ENCODE results near the gene DPP10. TPM values are rescaled to one million over a fixed set of nuclear protein-coding genes. Genes with fewer than 3 reads are reported as not detected.

Gene DPP10
- total and polyA plus RNA-seq, 2 of the 13 experiments (the other 11 are each of a cell fraction or from before 2014, with no cell fraction given), result 0.95 to 1.7 TPM

DNA sequence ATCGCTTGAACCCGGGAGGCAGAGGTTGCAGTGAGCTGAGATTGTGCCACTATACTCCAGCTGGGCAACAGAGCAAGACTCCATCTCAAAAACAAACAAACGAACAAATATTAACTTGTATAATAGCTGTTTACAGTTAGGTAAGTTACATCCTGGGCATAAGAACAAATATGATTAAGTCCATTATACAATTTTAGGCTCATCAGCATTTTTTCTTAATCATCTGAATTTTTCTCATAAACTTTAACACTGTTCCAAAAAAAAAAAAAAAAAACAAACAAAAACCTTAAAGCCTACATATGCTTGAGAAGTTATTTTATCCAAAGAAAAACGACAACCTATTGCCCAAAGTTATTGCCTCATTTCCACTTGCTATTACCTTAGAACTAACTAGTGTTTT is 1042.5 kb downstream of the DPP10 start (continued):
- TF ChIP-seq, protein P1, sequence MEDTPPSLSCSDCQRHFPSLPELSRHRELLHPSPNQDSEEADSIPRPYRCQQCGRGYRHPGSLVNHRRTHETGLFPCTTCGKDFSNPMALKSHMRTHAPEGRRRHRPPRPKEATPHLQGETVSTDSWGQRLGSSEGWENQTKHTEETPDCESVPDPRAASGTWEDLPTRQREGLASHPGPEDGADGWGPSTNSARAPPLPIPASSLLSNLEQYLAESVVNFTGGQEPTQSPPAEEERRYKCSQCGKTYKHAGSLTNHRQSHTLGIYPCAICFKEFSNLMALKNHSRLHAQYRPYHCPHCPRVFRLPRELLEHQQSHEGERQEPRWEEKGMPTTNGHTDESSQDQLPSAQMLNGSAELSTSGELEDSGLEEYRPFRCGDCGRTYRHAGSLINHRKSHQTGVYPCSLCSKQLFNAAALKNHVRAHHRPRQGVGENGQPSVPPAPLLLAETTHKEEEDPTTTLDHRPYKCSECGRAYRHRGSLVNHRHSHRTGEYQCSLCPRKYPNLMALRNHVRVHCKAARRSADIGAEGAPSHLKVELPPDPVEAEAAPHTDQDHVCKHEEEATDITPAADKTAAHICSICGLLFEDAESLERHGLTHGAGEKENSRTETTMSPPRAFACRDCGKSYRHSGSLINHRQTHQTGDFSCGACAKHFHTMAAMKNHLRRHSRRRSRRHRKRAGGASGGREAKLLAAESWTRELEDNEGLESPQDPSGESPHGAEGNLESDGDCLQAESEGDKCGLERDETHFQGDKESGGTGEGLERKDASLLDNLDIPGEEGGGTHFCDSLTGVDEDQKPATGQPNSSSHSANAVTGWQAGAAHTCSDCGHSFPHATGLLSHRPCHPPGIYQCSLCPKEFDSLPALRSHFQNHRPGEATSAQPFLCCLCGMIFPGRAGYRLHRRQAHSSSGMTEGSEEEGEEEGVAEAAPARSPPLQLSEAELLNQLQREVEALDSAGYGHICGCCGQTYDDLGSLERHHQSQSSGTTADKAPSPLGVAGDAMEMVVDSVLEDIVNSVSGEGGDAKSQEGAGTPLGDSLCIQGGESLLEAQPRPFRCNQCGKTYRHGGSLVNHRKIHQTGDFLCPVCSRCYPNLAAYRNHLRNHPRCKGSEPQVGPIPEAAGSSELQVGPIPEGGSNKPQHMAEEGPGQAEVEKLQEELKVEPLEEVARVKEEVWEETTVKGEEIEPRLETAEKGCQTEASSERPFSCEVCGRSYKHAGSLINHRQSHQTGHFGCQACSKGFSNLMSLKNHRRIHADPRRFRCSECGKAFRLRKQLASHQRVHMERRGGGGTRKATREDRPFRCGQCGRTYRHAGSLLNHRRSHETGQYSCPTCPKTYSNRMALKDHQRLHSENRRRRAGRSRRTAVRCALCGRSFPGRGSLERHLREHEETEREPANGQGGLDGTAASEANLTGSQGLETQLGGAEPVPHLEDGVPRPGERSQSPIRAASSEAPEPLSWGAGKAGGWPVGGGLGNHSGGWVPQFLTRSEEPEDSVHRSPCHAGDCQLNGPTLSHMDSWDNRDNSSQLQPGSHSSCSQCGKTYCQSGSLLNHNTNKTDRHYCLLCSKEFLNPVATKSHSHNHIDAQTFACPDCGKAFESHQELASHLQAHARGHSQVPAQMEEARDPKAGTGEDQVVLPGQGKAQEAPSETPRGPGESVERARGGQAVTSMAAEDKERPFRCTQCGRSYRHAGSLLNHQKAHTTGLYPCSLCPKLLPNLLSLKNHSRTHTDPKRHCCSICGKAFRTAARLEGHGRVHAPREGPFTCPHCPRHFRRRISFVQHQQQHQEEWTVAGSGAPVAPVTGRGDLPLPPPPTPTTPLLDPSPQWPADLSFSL (CRISPR knock-in tag; IDR thresholded peaks at IDR 0.05), result no peak
- TF ChIP-seq FLYWCH1 (CRISPR knock-in tag; IDR thresholded peaks at IDR 0.05), result no peak
- peak; percentile 47; the same call in 1 of the 2 replicates for TF ChIP-seq MAFF (IDR thresholded peaks at IDR 0.05; ENCODE audit: low read depth, low read length)
- TF ChIP-seq, protein P2, sequence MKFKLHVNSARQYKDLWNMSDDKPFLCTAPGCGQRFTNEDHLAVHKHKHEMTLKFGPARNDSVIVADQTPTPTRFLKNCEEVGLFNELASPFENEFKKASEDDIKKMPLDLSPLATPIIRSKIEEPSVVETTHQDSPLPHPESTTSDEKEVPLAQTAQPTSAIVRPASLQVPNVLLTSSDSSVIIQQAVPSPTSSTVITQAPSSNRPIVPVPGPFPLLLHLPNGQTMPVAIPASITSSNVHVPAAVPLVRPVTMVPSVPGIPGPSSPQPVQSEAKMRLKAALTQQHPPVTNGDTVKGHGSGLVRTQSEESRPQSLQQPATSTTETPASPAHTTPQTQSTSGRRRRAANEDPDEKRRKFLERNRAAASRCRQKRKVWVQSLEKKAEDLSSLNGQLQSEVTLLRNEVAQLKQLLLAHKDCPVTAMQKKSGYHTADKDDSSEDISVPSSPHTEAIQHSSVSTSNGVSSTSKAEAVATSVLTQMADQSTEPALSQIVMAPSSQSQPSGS (CRISPR knock-in tag; IDR thresholded peaks at IDR 0.05), result no peak
- TF ChIP-seq MAFK (conservative IDR thresholded peaks at IDR 0.05 in 1 of 2, IDR thresholded peaks at IDR 0.05 in 1 of 2; ENCODE audit: low read length in 2 of 2), result peak; percentile 59 to 76; a peak in 3 of 4 replicates
- TF ChIP-seq ZNF768 (CRISPR knock-in tag; IDR thresholded peaks at IDR 0.05), result no peak
- no peak for TF ChIP-seq PRMT3 (CRISPR knock-in tag; IDR thresholded peaks at IDR 0.05; ENCODE audit: borderline replicate concordance, low read depth)
- no peak for TF ChIP-seq EEA1 (CRISPR knock-in tag; IDR thresholded peaks at IDR 0.05; ENCODE audit: borderline replicate concordance)
- TF ChIP-seq, protein P3, sequence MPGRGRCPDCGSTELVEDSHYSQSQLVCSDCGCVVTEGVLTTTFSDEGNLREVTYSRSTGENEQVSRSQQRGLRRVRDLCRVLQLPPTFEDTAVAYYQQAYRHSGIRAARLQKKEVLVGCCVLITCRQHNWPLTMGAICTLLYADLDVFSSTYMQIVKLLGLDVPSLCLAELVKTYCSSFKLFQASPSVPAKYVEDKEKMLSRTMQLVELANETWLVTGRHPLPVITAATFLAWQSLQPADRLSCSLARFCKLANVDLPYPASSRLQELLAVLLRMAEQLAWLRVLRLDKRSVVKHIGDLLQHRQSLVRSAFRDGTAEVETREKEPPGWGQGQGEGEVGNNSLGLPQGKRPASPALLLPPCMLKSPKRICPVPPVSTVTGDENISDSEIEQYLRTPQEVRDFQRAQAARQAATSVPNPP (CRISPR knock-in tag; IDR thresholded peaks at IDR 0.05), result no peak
- TF ChIP-seq, protein P4, sequence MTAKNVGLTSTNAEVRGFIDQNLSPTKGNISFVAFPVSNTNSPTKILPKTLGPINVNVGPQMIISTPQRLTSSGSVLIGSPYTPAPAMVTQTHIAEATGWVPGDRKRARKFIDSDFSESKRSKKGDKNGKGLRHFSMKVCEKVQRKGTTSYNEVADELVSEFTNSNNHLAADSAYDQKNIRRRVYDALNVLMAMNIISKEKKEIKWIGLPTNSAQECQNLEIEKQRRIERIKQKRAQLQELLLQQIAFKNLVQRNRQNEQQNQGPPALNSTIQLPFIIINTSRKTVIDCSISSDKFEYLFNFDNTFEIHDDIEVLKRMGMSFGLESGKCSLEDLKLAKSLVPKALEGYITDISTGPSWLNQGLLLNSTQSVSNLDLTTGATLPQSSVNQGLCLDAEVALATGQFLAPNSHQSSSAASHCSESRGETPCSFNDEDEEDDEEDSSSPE (CRISPR knock-in tag; IDR thresholded peaks at IDR 0.05), result no peak
- no peak for TF ChIP-seq ZNF776 (CRISPR knock-in tag; IDR thresholded peaks at IDR 0.05)

All from HepG2 (cell line).